Nephron (organoid): Measurements from ENCODE around the gene DLGAP4.

Experiments used
- H3K27ac Mint-ChIP-seq, 3 experiments: 2 replicates each; pipeline ENCODE4 v1.8.0; 2020; ENCODE audit warnings: mixed read lengths in 3 of 3, mild to moderate bottlenecking in 2 of 3, moderate library complexity in 1 of 3
- H3K27me3 Mint-ChIP-seq: 2 replicates; pipeline ENCODE4 v1.8.0; 2021; ENCODE audit warnings: low read depth, mild to moderate bottlenecking, moderate library complexity, mixed read lengths
- H3K36me3 Mint-ChIP-seq: 2 replicates; pipeline ENCODE4 v1.8.0; 2020; ENCODE audit warnings: low read depth, mixed read lengths
- H3K4me1 Mint-ChIP-seq: 2 replicates; pipeline ENCODE4 v1.8.0; 2020; ENCODE audit warnings: mixed read lengths
- H3K4me3 Mint-ChIP-seq, 3 experiments: 2 replicates each; pipeline ENCODE4 v1.8.0; 2020; ENCODE audit warnings: mild to moderate bottlenecking in 3 of 3, mixed read lengths in 3 of 3, moderate library complexity in 2 of 3
- H3K9me3 Mint-ChIP-seq: 2 replicates; pipeline ENCODE4 v1.8.0; 2020; ENCODE audit warnings: mixed read lengths
- TF ChIP-seq, protein P1 (sequence below), 3 experiments: fragments of 200-600 bp; sonication (generic); IDR thresholded peaks; one replicate each; pipeline ENCODE4 v1.5.0; 2021; ENCODE audit warnings: antibody characterized with exemption in 3 of 3; ENCODE audit not compliant: unreplicated experiment in 3 of 3

The DLGAP4 gene

DNA sequence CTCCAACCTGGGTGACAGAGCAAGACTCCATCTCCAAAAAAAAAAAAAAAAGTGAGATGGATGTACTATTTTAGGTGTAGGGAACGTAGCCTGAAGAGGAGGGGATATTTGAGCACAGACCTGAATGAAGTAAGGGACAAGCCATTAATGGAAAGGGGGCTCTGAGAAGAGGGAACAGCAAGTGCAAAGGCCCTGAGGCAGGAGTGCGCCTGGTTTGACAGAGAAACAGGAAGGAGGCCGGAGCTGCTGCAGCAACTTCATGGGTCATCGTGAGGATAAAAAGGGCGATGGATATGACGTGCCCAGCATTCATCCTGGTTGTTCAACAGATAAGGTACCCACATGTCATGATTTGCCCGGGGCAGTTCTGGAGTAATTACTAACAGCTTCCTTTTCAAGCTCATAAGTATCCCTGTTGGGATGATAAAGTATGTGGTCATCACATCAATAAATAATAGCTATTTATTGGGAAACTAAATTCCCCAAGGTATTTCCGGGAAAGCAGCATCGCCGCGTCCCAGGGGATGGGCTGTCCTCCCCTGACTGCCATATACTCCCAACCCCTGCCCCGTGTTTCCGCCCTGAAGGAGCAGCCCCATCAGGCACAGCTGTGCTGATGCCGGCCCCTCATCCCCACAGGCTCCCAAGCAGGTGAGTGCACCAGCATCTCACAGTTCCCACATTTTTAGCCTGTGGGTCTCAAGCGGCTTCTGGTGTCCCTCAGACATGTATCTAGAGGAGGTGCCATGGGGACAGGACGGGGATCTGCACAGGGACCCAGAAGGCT is 43.4 kb downstream of the DLGAP4 start:
- TF ChIP-seq, protein P1, sequence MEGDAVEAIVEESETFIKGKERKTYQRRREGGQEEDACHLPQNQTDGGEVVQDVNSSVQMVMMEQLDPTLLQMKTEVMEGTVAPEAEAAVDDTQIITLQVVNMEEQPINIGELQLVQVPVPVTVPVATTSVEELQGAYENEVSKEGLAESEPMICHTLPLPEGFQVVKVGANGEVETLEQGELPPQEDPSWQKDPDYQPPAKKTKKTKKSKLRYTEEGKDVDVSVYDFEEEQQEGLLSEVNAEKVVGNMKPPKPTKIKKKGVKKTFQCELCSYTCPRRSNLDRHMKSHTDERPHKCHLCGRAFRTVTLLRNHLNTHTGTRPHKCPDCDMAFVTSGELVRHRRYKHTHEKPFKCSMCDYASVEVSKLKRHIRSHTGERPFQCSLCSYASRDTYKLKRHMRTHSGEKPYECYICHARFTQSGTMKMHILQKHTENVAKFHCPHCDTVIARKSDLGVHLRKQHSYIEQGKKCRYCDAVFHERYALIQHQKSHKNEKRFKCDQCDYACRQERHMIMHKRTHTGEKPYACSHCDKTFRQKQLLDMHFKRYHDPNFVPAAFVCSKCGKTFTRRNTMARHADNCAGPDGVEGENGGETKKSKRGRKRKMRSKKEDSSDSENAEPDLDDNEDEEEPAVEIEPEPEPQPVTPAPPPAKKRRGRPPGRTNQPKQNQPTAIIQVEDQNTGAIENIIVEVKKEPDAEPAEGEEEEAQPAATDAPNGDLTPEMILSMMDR (IDR thresholded peaks at IDR 0.05; ENCODE audit: unreplicated experiment in 3 of 3), result no peak
- H3K4me1 Mint-ChIP-seq, result no peaks in the 10 kb centered on the region
- H3K27ac Mint-ChIP-seq, result no peak overlapping the region
- peaks cover 31% of the 10 kb centered on the region for H3K27me3 Mint-ChIP-seq
- H3K9me3 Mint-ChIP-seq, result no peaks in the 10 kb centered on the region
- no peaks in the 10 kb centered on the region for H3K36me3 Mint-ChIP-seq
- H3K4me3 Mint-ChIP-seq, result no peak overlapping the region

DNA sequence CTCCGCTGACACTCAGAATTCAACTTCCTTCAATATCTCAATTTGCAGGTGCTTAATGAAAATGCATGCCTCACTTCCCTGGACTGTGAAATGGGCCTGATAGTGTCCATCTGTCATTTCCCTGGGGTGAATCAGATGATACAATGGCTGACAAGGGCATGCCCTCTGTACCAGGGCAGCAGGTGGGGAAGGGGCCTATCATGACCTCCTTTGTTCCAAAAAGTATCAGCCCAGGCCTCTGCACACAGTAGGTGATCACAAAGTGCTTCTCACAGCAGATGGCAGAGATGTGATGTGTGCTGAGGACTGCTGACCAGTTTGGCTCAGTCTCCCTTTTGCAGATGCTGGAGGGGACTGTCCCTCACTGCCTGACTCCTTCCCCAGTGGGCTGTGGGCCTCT is 44.3 kb downstream of the DLGAP4 start:
- no peak overlapping the region for H3K4me3 Mint-ChIP-seq
- H3K27me3 Mint-ChIP-seq, result peaks cover 37% of the 10 kb centered on the region
- TF ChIP-seq, protein P1 (IDR thresholded peaks at IDR 0.05; ENCODE audit: unreplicated experiment in 3 of 3), result no peak
- H3K27ac Mint-ChIP-seq, result no peak overlapping the region
- no peaks in the 10 kb centered on the region for H3K9me3 Mint-ChIP-seq
- no peaks in the 10 kb centered on the region for H3K36me3 Mint-ChIP-seq
- no peaks in the 10 kb centered on the region for H3K4me1 Mint-ChIP-seq

DNA sequence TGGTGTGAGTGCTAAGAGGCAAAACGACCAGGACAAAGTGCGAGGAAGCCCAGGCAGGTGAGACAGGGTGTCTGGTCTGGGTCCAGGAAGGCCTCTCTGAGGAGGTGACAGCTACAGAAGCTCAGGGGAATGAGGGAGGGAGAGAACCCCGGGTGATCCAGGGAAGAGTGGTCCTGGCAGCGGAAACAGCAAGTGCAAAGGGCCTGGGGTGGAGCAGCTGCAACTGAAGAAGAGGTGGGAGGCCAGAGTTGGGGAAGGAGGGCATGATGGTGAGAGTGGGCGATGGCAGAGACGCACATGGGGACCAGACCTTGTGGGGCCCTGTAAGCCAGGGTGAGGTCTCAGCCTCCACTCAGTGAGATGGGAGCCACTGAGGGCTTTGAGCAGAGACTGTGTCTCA is 45.8 kb downstream of the DLGAP4 start:
- no peaks in the 10 kb centered on the region for H3K36me3 Mint-ChIP-seq
- H3K9me3 Mint-ChIP-seq, result no peaks in the 10 kb centered on the region
- H3K27me3 Mint-ChIP-seq, result peaks cover 33% of the 10 kb centered on the region
- H3K4me1 Mint-ChIP-seq, result no peaks in the 10 kb centered on the region
- H3K4me3 Mint-ChIP-seq, result no peak overlapping the region
- no peak overlapping the region for H3K27ac Mint-ChIP-seq
- TF ChIP-seq, protein P1 (IDR thresholded peaks at IDR 0.05; ENCODE audit: unreplicated experiment in 3 of 3), result no peak

DNA sequence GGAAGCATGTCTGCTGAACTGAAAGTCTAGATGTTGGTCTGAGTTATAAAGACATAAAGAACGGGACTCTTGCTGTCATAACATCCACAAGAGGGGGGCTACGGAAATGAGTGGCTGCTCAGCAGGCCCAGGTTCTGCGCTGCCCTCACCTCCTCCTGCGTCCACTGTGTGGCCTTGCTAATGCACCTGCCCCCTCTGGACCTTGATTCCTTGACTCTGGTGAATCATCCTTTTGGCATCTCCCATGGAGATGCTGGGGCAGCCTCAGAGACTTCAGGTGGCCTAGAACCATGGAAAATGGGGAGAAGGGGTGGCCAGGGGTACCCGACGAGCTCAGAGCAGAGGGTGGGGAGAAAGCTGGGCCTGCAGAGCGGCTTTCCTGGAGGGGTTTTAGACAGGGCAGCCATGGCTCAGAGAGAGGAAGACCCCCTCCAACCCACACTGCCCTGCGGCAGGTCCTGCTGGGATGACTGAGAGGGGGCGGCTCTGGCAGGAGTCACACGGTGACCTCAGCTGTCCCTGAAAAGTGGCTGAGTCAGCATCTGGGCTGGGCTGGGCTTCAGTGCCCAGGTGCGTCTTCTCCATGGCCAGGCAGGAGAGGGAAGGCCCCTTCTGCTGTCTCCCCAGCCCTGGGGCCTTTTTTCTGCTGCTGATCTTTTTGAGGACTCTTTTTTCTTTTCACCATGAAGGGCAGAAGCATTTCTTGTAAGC is 46.9 kb downstream of the DLGAP4 start:
- Mint-ChIP-seq H3K36me3 (no peaks in the 10 kb centered on the region), H3K27me3 (peaks cover 35% of the 10 kb centered on the region), H3K9me3 (no peaks in the 10 kb centered on the region), H3K27ac (no peak overlapping the region), H3K4me1 (no peaks in the 10 kb centered on the region), H3K4me3 (no peak overlapping the region)
- TF ChIP-seq, protein P1 (IDR thresholded peaks at IDR 0.05; ENCODE audit: unreplicated experiment in 3 of 3), result no peak

DNA sequence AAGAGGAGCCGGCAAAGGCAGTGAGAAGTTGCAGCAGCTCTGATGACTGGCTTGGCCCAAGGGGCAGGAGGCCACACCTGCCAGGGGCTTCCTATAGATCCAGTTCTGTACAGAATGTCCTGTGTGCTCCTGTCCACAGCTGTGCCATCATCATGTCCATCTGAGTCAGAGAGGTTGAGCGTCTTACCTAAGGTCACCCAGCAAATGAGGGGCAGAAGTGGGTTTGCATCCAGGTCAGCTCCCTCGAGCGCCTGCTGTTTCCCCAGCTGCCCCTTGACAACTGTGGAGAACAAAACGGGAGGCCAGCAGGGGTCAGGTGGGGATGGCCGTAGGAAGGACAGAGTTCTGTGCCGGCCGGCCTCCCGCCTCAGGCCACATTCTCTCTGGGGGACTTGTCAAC is 47.6 kb downstream of the DLGAP4 start:
- H3K9me3 Mint-ChIP-seq, result no peaks in the 10 kb centered on the region
- H3K36me3 Mint-ChIP-seq, result no peaks in the 10 kb centered on the region
- H3K27me3 Mint-ChIP-seq, result peaks cover 34% of the 10 kb centered on the region
- no peak overlapping the region for H3K4me3 Mint-ChIP-seq
- H3K4me1 Mint-ChIP-seq, result no peaks in the 10 kb centered on the region
- H3K27ac Mint-ChIP-seq, result no peak overlapping the region
- TF ChIP-seq, protein P1 (IDR thresholded peaks at IDR 0.05; ENCODE audit: unreplicated experiment in 3 of 3), result no peak
